Midbrain (tissue), 1 donor: ENCODE results near the gene CMYA5.
"Not testable (repeated sequence)": the region's sequence is repeated elsewhere in the genome, so short reads cannot be mapped to it uniquely, and the experiment has no call there.

Source experiments
- DNase-seq: peaks from one replicate; lab custom pipeline; 2025; lab: John Stamatoyannopoulos, UW

The CMYA5 gene

GRCh38 chr5:79702606-79703380 is 13.2 kb downstream of the CMYA5 start:
- DNase-seq = no peak

GRCh38 chr5:79703381-79703645 is 13.7 kb downstream of the CMYA5 start:
- DNase-seq = no peak

- DNase-seq = no peak
Measured at GRCh38 chr5:79704553-79704952, 14.9 kb downstream of the CMYA5 start.

- no peak for DNase-seq
Measured at GRCh38 chr5:79705632-79706031, 16.0 kb downstream of the CMYA5 start.

GRCh38 chr5:79706317-79706716 is 16.7 kb downstream of the CMYA5 start:
- DNase-seq = not testable (repeated sequence)

GRCh38 chr5:79707535-79707934 is 17.9 kb downstream of the CMYA5 start:
- no peak for DNase-seq

- no peak for DNase-seq
Measured at GRCh38 chr5:79712741-79713140, 23.1 kb downstream of the CMYA5 start.

GRCh38 chr5:79713727-79714126 is 24.1 kb downstream of the CMYA5 start:
- DNase-seq = no peak

- no peak for DNase-seq
Measured at GRCh38 chr5:79716839-79717238, 27.2 kb downstream of the CMYA5 start.

GRCh38 chr5:79720096-79720495 is 30.5 kb downstream of the CMYA5 start:
- no peak for DNase-seq

- no peak for DNase-seq
Measured at GRCh38 chr5:79727451-79728355, 38.1 kb downstream of the CMYA5 start.

- DNase-seq = no peak
Measured at GRCh38 chr5:79728396-79728795, 38.8 kb downstream of the CMYA5 start.

GRCh38 chr5:79729679-79730078 is 40.0 kb downstream of the CMYA5 start:
- DNase-seq = no peak

GRCh38 chr5:79730564-79730963 is 40.9 kb downstream of the CMYA5 start:
- no peak for DNase-seq

- DNase-seq = no peak
Measured at GRCh38 chr5:79731775-79732174, 42.1 kb downstream of the CMYA5 start.

GRCh38 chr5:79736528-79737514 is 47.2 kb downstream of the CMYA5 start:
- no peak for DNase-seq

- no peak for DNase-seq
Measured at GRCh38 chr5:79738349-79738748, 48.7 kb downstream of the CMYA5 start.

GRCh38 chr5:79742549-79743136 is 53.0 kb downstream of the CMYA5 start:
- no peak for DNase-seq

GRCh38 chr5:79743846-79744605 is 54.4 kb downstream of the CMYA5 start:
- no peak for DNase-seq

GRCh38 chr5:79745255-79745654 is 55.6 kb downstream of the CMYA5 start:
- DNase-seq = no peak
